ENCODE measurements around the gene ABAT.

DNA sequence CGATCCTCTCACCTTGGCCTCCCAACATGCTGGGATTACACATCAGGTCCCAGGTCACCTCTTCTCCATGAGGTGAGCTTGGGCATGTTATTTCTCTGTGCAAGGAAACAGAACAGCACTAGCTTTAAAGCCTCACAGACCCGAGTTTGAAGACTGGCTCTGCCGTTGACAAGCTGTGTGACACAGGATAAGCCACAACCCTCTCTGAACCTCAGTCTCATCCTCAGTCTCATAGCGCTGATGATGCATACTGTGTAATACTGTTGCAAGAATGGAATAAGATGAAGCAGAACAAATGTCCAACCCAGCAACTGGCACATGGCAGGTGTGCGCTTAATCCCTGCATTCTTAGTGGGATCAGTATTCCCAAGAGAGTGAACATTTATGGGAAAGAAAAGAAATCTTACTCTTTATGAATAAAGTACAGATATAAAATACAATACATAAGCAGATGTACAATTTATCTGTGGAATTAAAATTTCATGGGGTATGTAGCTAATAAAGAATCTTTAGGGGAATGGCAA, 43.5 kb downstream of the ABAT start:
- TF ChIP-seq, protein P1, sequence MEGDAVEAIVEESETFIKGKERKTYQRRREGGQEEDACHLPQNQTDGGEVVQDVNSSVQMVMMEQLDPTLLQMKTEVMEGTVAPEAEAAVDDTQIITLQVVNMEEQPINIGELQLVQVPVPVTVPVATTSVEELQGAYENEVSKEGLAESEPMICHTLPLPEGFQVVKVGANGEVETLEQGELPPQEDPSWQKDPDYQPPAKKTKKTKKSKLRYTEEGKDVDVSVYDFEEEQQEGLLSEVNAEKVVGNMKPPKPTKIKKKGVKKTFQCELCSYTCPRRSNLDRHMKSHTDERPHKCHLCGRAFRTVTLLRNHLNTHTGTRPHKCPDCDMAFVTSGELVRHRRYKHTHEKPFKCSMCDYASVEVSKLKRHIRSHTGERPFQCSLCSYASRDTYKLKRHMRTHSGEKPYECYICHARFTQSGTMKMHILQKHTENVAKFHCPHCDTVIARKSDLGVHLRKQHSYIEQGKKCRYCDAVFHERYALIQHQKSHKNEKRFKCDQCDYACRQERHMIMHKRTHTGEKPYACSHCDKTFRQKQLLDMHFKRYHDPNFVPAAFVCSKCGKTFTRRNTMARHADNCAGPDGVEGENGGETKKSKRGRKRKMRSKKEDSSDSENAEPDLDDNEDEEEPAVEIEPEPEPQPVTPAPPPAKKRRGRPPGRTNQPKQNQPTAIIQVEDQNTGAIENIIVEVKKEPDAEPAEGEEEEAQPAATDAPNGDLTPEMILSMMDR (IDR thresholded peaks at IDR 0.05), result no peak
- no peak for TF ChIP-seq ZFX (IDR thresholded peaks at IDR 0.05; ENCODE audit: borderline replicate concordance)
